Smooth muscle cell of the brain vasculature (primary cell): ENCODE measurements around the gene MYLK2.

Experiments used
- DNase-seq: peaks from one replicate; pipeline ENCODE4 v3.0.0-alpha.2; 2012; ENCODE audit warnings: low read depth, low spot score

MYLK2 gene

GRCh38 chr20:31871618-31871954 lies 52.4 kb downstream of the MYLK2 start:
- DNase-seq: no peak

GRCh38 chr20:31872406-31872805 lies 53.2 kb downstream of the MYLK2 start:
- DNase-seq: no peak

- DNase-seq: no peak
Observed at GRCh38 chr20:31875671-31876070, 56.5 kb downstream of the MYLK2 start.

GRCh38 chr20:31877684-31878083 lies 58.5 kb downstream of the MYLK2 start:
- no peak for DNase-seq

GRCh38 chr20:31879143-31879987 lies 60.2 kb downstream of the MYLK2 start:
- DNase-seq: peak; percentile 69

GRCh38 chr20:31881945-31882344 lies 62.8 kb downstream of the MYLK2 start:
- no peak for DNase-seq

GRCh38 chr20:31883829-31884228 lies 64.7 kb downstream of the MYLK2 start:
- DNase-seq: no peak
